Measurements from ENCODE around the gene SSTR3.

GRCh38 chr22:37163096-37163489 lies 49.2 kb downstream of the SSTR3 start:
- TF ChIP-seq POLR2A (IDR thresholded peaks at IDR 0.05; ENCODE audit: low read depth) (no peak), EP300 (IDR thresholded peaks at IDR 0.05) (no peak), CTCF (IDR thresholded peaks at IDR 0.05) (no peak)
